Stimulated activated CD4-positive, alpha-beta T cell treated with anti-CD3 and anti-CD28 coated beads, TNF-alpha, amount 100 ng/mL, for 4 hours (primary cell): Measurements from ENCODE around the gene GTF3A.
A peak's percentile ranks its signal among the peaks of the same experiment; 100 is the strongest.

ENCODE experiments used
- DNase-seq, 3 experiments: peaks; one replicate each; pipeline ENCODE4 v3.0.0-alpha.2; 2020; ENCODE audit warnings: low read depth in 3 of 3

The GTF3A gene

GRCh38 chr13:27448308-27448707, 23.9 kb downstream of the GTF3A start:
- no peak for DNase-seq

GRCh38 chr13:27449081-27449603, 24.7 kb downstream of the GTF3A start:
- no peak for DNase-seq

DNA sequence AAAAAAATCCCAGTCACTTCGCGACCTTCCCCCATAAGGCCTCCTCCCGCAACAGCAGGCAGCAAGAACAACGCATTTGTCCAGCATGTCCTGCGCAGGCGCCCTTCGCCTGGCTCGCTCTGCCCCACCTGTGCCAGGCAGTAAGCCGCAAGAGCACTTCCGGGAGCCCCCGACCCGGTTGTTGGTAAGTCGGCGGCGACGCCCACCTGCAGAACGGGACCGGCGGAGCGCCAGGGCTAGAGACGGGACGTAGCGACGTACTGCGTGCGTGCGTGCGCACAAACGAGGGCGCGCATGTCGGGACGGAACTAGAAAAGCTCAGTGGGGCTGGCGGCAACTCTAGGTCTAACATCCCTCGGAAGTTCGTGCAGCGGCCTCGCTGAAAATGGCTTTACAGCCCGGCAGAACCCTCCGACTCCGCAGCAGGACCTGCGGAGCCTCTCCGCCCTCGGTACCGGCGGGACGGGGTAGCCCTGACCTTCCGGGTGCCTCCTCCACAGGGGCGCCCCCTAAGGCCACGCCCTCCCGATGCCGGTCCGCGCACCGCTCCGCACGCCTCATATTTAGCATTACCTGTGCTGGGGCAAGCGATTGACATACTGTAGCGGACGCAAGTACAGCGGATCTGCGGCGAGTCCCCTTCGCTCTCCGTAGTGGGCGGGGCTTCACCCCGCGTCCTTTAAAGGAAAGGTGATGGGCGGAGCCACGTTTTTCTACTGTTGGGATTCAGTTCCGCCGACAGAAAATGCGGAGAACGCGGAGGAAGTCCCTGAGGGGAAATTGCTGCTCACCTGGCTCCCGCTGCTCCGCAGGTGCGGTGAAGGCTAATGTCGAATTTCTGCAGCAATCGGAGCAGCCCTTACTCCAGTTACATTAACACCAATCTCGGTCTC, 25.8 kb downstream of the GTF3A start, which contains the start of gene MTIF3:
Gene MTIF3 (minus strand): TSS at position 629 of the 893 bp plus-strand sequence. CDS start 10,116 bp downstream, outside the sequence.
- peak; percentile 88 to 97 (median 93) for DNase-seq

GRCh38 chr13:27450921-27451471, 26.6 kb downstream of the GTF3A start:
- DNase-seq, result no peak

GRCh38 chr13:27455331-27455855, 31.0 kb downstream of the GTF3A start:
- DNase-seq, result no peak

- DNase-seq, result no peak
These were observed 37.6 kb downstream of the GTF3A start for GRCh38 chr13:27461940-27462584.

GRCh38 chr13:27463500-27463899, 39.1 kb downstream of the GTF3A start:
- DNase-seq, result no peak

DNA sequence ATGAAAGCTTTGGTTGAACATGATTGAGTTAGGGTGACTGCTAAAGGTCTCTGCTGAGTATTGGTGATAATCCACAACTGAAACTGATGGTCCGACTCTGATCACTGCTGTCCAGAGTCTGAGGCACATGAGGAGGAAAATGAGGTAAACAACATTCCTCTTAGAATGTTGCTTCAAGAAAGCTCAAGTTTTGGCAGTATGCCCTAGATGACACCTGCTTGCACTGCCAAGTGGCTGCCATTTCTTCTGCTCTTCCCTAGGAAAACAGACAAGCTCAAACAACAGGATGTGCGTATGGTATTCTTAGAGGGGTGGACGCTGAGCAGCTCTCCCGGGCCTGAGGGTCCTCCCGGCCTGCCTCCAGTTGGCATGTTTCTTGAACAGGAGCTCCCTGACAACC, 41.2 kb downstream of the GTF3A start:
- DNase-seq, result no peak

GRCh38 chr13:27466513-27466912, 42.1 kb downstream of the GTF3A start:
- no peak for DNase-seq

DNA sequence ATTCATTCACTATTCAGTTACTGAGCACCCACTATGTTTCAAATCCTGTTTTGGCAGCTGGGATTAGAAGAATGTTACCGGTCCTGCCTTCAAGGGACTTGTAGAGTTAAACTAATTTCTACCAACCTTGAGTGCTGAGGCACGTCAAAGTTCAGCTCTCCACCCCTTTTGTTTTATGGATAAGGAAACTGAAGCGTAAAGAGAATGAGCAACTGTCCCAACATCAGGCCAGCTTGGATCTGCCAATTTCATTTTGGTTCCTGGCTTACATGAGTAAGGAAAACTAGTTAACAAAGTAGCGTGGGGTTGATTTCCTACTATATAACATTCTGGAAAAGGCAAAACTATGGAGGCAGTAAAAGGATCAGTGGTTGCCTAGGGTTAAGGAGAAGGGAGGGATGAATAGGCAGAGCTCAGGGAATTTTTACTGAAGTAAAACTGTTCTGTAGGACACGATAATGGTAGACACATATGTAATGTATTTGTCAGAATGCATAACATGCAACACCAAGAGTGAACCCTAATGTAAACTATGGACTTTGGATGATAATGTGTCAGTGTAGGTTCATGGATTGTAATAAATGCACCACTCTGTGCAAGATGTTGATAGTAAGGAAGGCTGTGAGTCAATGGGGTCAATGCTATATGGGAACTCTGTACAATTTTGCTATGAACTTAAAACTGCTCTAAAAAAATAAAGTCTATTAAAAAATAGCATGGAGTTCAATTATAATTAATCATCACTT, 45.8 kb downstream of the GTF3A start:
- DNase-seq, result no peak

DNA sequence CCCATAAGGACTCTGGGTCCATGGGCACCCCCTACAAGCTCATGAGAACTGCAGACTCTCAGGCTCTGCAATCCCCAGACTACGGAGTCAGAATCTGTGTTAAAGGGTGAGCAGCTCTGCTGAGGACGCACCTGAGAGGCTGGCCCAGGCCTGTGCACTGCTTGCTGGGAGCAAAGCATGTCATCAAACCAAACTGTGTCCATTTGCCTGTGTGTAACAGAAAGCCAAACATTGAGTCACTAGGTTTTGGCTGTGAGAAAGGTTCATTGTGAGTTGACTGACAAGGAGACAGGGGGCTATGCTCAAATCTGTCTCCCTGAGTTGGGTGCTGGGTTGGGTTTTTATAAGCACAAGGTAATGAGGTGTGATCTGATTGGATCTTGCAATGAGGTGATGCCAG, 48.0 kb downstream of the GTF3A start:
- no peak for DNase-seq

DNA sequence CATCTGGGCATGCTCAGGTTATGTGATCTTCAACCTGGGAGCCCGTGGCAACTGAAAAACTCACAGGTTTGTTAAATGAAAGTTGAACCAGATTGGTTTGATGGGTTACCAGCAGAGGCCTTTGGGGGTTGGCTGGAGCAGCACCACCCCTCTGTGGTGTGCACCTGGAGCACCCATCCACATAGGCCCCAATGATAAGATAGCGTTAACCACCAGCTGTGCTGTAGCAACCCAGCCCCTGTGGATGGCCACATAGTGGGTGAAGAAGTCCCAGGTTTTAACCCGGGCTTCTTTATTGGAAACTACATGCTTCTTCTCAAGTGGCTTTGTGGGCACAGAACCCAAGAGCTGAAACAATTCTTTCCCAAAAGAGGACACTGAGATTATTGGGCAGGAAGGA, 48.5 kb downstream of the GTF3A start:
- no peak for DNase-seq

DNA sequence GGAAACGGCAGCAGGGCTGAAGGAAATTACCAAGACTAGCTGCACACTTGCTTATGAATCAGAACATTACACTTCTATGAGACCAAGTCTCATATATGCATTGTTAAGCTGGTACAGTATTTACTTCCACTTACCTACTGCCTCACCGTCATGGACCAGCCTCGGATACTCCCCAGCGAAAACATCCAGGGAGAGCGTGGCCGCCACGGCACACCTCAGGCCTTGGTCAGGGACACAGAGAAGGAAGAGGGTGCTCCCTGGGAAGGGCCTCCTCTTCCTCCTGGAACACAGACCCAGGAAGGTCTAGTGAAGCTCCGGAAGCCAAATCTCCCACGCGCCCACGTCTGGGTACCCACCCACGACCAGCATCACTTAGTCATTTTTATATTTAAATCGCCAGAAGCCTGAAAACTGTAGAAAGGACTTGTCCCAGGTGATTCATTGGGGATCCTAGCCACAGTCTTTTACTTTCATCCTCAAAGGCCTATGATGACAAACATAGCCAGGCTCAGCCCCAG, 50.4 kb downstream of the GTF3A start:
- no peak for DNase-seq

DNA sequence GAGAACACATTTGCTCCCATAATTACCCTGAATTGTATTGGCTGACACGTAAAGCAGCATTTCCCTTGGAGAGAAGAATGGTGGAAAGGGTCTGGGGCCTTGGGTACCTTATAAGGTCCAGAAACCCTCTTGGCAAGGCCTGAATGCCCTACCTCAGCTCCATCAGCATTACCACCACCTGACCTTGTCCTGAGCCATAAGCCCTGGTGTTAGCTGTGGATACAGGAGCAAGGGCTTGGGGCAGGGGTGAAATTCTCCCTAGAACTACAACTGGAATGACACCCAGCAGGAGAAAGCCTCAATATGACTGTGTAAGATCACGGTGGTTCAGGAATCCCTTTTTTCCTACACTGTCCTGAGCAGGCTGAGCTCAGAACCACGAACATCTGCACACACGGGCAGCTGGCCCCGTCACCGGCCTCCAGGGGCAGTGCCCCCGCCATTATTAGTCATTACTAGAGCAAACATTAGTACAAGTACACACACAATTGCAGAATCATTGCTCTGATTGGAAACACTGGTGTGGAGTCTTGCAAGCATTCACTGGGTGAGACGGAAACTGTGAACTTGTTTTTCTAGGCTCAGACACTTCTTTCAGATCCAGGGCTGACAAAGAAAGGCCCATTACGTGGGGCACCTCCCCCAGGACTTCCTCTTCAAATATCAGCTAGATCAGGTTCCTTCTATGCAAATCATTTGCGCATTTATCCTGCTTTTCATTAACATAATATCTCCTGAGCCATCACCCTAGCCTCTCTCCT, 52.7 kb downstream of the GTF3A start:
- no peak for DNase-seq

- DNase-seq, result no peak
These were observed 57.3 kb downstream of the GTF3A start for GRCh38 chr13:27481766-27482165.

- no peak for DNase-seq
These were observed 58.6 kb downstream of the GTF3A start for GRCh38 chr13:27482983-27483382.

GRCh38 chr13:27483421-27483820, 59.0 kb downstream of the GTF3A start:
- DNase-seq, result no peak
